Heart left ventricle (tissue), 13 donors: ENCODE data around the gene ZNF587B.

ENCODE experiments used
- POLR2A ChIP-seq, 2 donors: fragments of 450-650 bp; IDR thresholded peaks; one replicate each; pipeline ENCODE4 v1.6.1; 2017; ENCODE audit warnings: antibody characterized with exemption in 2 of 2, mild to moderate bottlenecking in 2 of 2, moderate library complexity in 2 of 2
- TF ChIP-seq, protein P1 (sequence below), 12 donors: fragments of 200-600 bp; sonication (generic) in 4 of 12; IDR thresholded peaks; one replicate each; pipeline versions ENCODE4 v1.5.0 to v1.8.0; 2018 to 2022; ENCODE audit warnings: antibody characterized with exemption in 12 of 12, mild to moderate bottlenecking in 5 of 12
- donor health status: ischemic (EF 13 %, LVEDD 7.1; RV severe dilation, severe dysfunction).
- donor health status: DM: no; HTN: yes; CAD: no.
- donor health status: DM: no; HTN: no; CAD: no.
- donor health status: ischemic (EF 25% LVEDD 6.9; RV normal size, moderate dysfunction).
- donor health status: ischemic (EF 25% LVEDD 5.7; RV mildly dilated, moderate dysfunction).
- donor health status: ischemic (EF 35%, LVEDD 5.7; RV mildly dilated, moderate dysfunction).
- donor health status: nonischemic (EF 11% LVEDD 7.7; RV severe dilation, severe dysfunction).
- donor health status: DM: yes; HTN: yes; CAD: no.
- donor health status: PGD.
- donor health status: ischemic (EF 29% LVEDD 5.4; RV normal size, mild dysfunction).
- donor health status: nonischemic (EF 23%, LVEDD 6.1; RV moderate dilation, normal function).

- no peak for TF ChIP-seq POLR2A (IDR thresholded peaks at IDR 0.05)
- TF ChIP-seq, protein P1, sequence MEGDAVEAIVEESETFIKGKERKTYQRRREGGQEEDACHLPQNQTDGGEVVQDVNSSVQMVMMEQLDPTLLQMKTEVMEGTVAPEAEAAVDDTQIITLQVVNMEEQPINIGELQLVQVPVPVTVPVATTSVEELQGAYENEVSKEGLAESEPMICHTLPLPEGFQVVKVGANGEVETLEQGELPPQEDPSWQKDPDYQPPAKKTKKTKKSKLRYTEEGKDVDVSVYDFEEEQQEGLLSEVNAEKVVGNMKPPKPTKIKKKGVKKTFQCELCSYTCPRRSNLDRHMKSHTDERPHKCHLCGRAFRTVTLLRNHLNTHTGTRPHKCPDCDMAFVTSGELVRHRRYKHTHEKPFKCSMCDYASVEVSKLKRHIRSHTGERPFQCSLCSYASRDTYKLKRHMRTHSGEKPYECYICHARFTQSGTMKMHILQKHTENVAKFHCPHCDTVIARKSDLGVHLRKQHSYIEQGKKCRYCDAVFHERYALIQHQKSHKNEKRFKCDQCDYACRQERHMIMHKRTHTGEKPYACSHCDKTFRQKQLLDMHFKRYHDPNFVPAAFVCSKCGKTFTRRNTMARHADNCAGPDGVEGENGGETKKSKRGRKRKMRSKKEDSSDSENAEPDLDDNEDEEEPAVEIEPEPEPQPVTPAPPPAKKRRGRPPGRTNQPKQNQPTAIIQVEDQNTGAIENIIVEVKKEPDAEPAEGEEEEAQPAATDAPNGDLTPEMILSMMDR (IDR thresholded peaks at IDR 0.05) = no peak
Observed at GRCh38 chr19:57820599-57820998, 9.5 kb upstream of the ZNF587B start.
